Thoracic aorta (tissue), 2 donors: ENCODE results near the gene SLC8A1. TPM values are rescaled to one million over a fixed set of nuclear protein-coding genes. Genes with fewer than 3 reads are reported as not detected.

Source experiments
- ATAC-seq: fragments of 150-250 bp; one replicate; pipeline ENCODE4 v1.8.0; 2017; ENCODE audit warnings: low read depth; ENCODE audit not compliant: insufficient number of reproducible peaks, low FRiP score
- DNase-seq: peaks from one replicate; pipeline ENCODE4 v3.0.0-alpha.2; 2020; ENCODE audit warnings: low spot score
- H3K27ac ChIP-seq, 2 donors: fragments of 200-600 bp; sonication (generic); 1 replicate in 1 of 2; 2 replicates in 1 of 2; pipeline ENCODE4 v1.5.1; 2016; ENCODE audit warnings: mild to moderate bottlenecking in 2 of 2, moderate library complexity in 2 of 2
- H3K27me3 ChIP-seq: fragments of 200-600 bp; sonication (generic); replicated peaks from 2 replicates; pipeline ENCODE4 v1.6.0; 2016; ENCODE audit warnings: mild to moderate bottlenecking; ENCODE audit not compliant: insufficient read depth
- H3K36me3 ChIP-seq: fragments of 200-600 bp; sonication (generic); one replicate; pipeline ENCODE4 v1.5.1; 2016
- H3K4me1 ChIP-seq, 2 donors: fragments of 200-600 bp; sonication (generic); 1 replicate in 1 of 2; 2 replicates in 1 of 2; pipeline versions ENCODE4 v1.5.1 to v1.6.0; 2016; ENCODE audit warnings: low read depth in 2 of 2, mild to moderate bottlenecking in 1 of 2; ENCODE audit not compliant: control insufficient read depth in 1 of 2
- H3K4me3 ChIP-seq: fragments of 200-600 bp; sonication (generic); 2 replicates; pipeline ENCODE4 v1.5.1; 2016; ENCODE audit warnings: mild to moderate bottlenecking
- H3K9me3 ChIP-seq: fragments of 200-600 bp; sonication (generic); 2 replicates; pipeline ENCODE4 v1.5.1; 2016
- CTCF ChIP-seq: fragments of 200-600 bp; sonication (generic); IDR thresholded peaks from one replicate; pipeline ENCODE4 v1.5.1; 2019; ENCODE audit warnings: antibody characterized with exemption
- total RNA-seq, 2 donors: library from RNA; depleted of rRNA; stranded (reverse); fragments of >200 nt; gene quantifications; one replicate each; pipeline versions ENCODE4 v1.1.0 to v1.2.3, GENCODE V29; 2016

The SLC8A1 gene
- total RNA-seq, 2 donors from 2014 or later, result 13.7 to 31.2 TPM

- H3K4me1 ChIP-seq, result peaks cover 0 to 13% of the 10 kb centered on the region in 2 donors
- TF ChIP-seq CTCF, result no peak
- ATAC-seq (no peak), DNase-seq (no peak)
- H3K4me3 ChIP-seq, result no peak overlapping the region
- no peak overlapping the region for H3K27ac ChIP-seq
- H3K27me3 ChIP-seq, result no peaks in the 10 kb centered on the region
- H3K9me3 ChIP-seq, result no peaks in the 10 kb centered on the region
- no peaks in the 10 kb centered on the region for H3K36me3 ChIP-seq
These were observed 274.5 kb downstream of the SLC8A1 start for GRCh38 chr2:40177366-40177765.

- peaks cover 0 to 6% of the 10 kb centered on the region in 2 donors for H3K4me1 ChIP-seq
- H3K27me3 ChIP-seq, result no peaks in the 10 kb centered on the region
- no peak for TF ChIP-seq CTCF
- H3K9me3 ChIP-seq, result no peaks in the 10 kb centered on the region
- H3K4me3 ChIP-seq, result no peak overlapping the region
- ATAC-seq (no peak), DNase-seq (no peak)
- H3K27ac ChIP-seq, result no peak overlapping the region
- no peaks in the 10 kb centered on the region for H3K36me3 ChIP-seq
These were observed 278.6 kb downstream of the SLC8A1 start for GRCh38 chr2:40173276-40173675.

- peaks cover 0 to 16% of the 10 kb centered on the region in 2 donors for H3K4me1 ChIP-seq
- TF ChIP-seq CTCF, result no peak
- ATAC-seq (no peak), DNase-seq (no peak)
- no peaks in the 10 kb centered on the region for H3K27me3 ChIP-seq
- no peaks in the 10 kb centered on the region for H3K9me3 ChIP-seq
- no peaks in the 10 kb centered on the region for H3K36me3 ChIP-seq
- no peak overlapping the region for H3K4me3 ChIP-seq
- H3K27ac ChIP-seq, result no peak overlapping the region
These were observed 282.0 kb downstream of the SLC8A1 start for GRCh38 chr2:40169856-40170255.

- no peaks in the 10 kb centered on the region for H3K27me3 ChIP-seq
- no peak for TF ChIP-seq CTCF
These were observed 282.5 kb downstream of the SLC8A1 start for GRCh38 chr2:40169430-40169829.

GRCh38 chr2:40168546-40168945 is 283.3 kb downstream of the SLC8A1 start:
- Histone ChIP-seq H3K36me3 (no peaks in the 10 kb centered on the region), H3K9me3 (no peaks in the 10 kb centered on the region), H3K4me1 (peaks cover 0 to 20% of the 10 kb centered on the region in 2 donors), H3K27me3 (no peaks in the 10 kb centered on the region), H3K27ac (no peak overlapping the region), H3K4me3 (no peak overlapping the region)
- TF ChIP-seq CTCF, result no peak
- no peak for ATAC-seq
- no peak for DNase-seq

More at GRCh38 chr2:40169430-40169829, 282.5 kb downstream of the SLC8A1 start:
- Histone ChIP-seq H3K4me3 (no peak overlapping the region), H3K36me3 (no peaks in the 10 kb centered on the region), H3K9me3 (no peaks in the 10 kb centered on the region), H3K27ac (no peak overlapping the region), H3K4me1 (peaks cover 0 to 20% of the 10 kb centered on the region in 2 donors)
- DNase-seq (no peak), ATAC-seq (no peak)
